GM12878 (cell line): ENCODE data around the gene RRBP1.

Source experiments
- ATF2 ChIP-seq: IDR thresholded peaks from 2 replicates; pipeline ENCODE4 v1.6.1; 2012; ENCODE audit warnings: low read length, inconsistent platforms
- CTCF ChIP-seq, 3 experiments: IDR thresholded peaks in 2 of 3; conservative IDR thresholded peaks in 1 of 3; 2 replicates each; pipeline ENCODE4 v1.5.1; 2011; ENCODE audit warnings: low read depth in 3 of 3, low read length in 3 of 3, mild to moderate bottlenecking in 3 of 3, control low read depth in 2 of 3, moderate library complexity in 2 of 3, inconsistent platforms in 1 of 3, mixed read lengths in 1 of 3; ENCODE audit not compliant: control insufficient read depth in 2 of 3, insufficient read depth in 1 of 3; ENCODE audit errors: extremely low read depth in 1 of 3
- POLR2AphosphoS5 ChIP-seq: IDR thresholded peaks from 2 replicates; pipeline ENCODE4 v1.6.1; 2011; ENCODE audit warnings: mild to moderate bottlenecking, low read length, inconsistent platforms
- PRDM15 ChIP-seq: fragments of 450-650 bp; formaldehyde crosslinking; IDR thresholded peaks from 2 replicates; pipeline ENCODE4 v1.4.0; 2020; ENCODE audit warnings: mild to moderate bottlenecking, moderate library complexity
- ZBTB40 ChIP-seq: fragments of 450-650 bp; IDR thresholded peaks from 2 replicates; pipeline ENCODE4 v1.6.1; 2016; ENCODE audit warnings: mild to moderate bottlenecking, moderate library complexity, borderline replicate concordance

GRCh38 chr20:17655286-17655651, 26.8 kb downstream of the RRBP1 start:
- TF ChIP-seq POLR2AphosphoS5 (no peak), CTCF (IDR thresholded peaks at IDR 0.05 in 2 of 3, conservative IDR thresholded peaks at IDR 0.05 in 1 of 3; ENCODE audit: control insufficient read depth in 2 of 3, extremely low read depth in 1 of 3, insufficient read depth in 1 of 3, low read depth in 3 of 3, low read length in 3 of 3) (no peak), ATF2 (no peak), PRDM15 (CRISPR knock-in tag) (no peak), ZBTB40 (no peak)
